ENCODE measurements around the gene THRB. TPM values are rescaled to one million over a fixed set of nuclear protein-coding genes. Genes with fewer than 3 reads are reported as not detected.

THRB gene
- total and polyA plus RNA-seq, 9 of the 15 experiments (the other 6 are each of a cell fraction or from before 2014, with no cell fraction given): 1.7 to 14.9 (median 6.9) TPM

DNA sequence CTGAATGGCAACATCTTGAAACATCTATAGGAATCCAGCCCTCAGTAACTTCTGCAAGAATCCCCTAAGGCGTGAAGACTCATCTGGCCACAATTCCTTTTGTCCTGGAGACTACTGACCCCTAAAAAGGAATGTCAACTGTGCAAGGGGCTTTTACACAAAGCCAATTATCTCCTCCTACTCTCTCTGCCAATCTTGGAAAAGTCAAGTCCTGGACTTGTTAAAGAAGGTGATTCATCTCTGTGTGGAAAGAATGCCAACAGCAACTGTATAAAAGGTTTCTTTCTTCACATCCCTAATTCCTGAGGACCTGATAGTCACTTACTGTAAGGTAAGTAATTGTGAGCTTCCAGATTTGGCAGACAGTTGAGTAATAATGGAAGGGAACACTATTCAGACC, 22.3 kb downstream of the THRB start:
- Histone ChIP-seq H3K79me2 (ENCODE audit: control insufficient read depth, insufficient read depth, low read length) (peaks cover 7% of the 10 kb centered on the region; the same call in 1 of the 3 replicates), H4K20me1 (replicated peaks; ENCODE audit: control insufficient read depth, insufficient read depth, low read length) (no peaks in the 10 kb centered on the region), H3K4me1 (replicated peaks in 1 of 2; ENCODE audit: control insufficient read depth in 2 of 2, insufficient read depth in 2 of 2, low read length in 2 of 2) (no peaks in the 10 kb centered on the region; a peak in 1 of 5 replicates), H3K9me3 (replicated peaks; ENCODE audit: control insufficient read depth, insufficient read depth, low read depth, low read length) (no peaks in the 10 kb centered on the region), H3K9ac (ENCODE audit: insufficient read depth in 1 of 2, low read depth in 2 of 2, low read length in 2 of 2) (no peak overlapping the region), H3K27ac (ENCODE audit: extremely low read depth, low read depth, low read length) (no peak overlapping the region), H3K4me3 (no peak overlapping the region), H3K27me3 (ENCODE audit: control insufficient read depth in 2 of 2, insufficient read depth in 2 of 2, low read length in 2 of 2) (no peaks in the 10 kb centered on the region), H3K9me1 (ENCODE audit: control insufficient read depth, insufficient read depth, low read length) (no peaks in the 10 kb centered on the region), H2AFZ (ENCODE audit: low read depth, low read length) (no peak overlapping the region), H3K4me2 (ENCODE audit: insufficient read depth, low read length) (no peak overlapping the region), H3K36me3 (ENCODE audit: control insufficient read depth, insufficient read depth, low read length) (no peaks in the 10 kb centered on the region)
- no TSS peak for BruUV-seq (replicated peaks)
- ATAC-seq (no peak), FAIRE-seq (no peak), DNase-seq (ENCODE audit: extremely low read depth in 1 of 4, low spot score in 3 of 4) (no peak)
- ChIA-PET CTCF (ENCODE audit: low intra/inter-chr PET ratio) (no interaction called here), POLR2A (no interaction called here)
- intact Hi-C loops (cut with micrococcal nuclease): no loop called here
- in situ Hi-C loops (cut with MboI): no loop called here
- 68% methylated on average over 1 of the region's 1 CpG for WGBS (ENCODE audit: insufficient coverage, low coverage, missing lambda C conversion rate)
- TF ChIP-seq ESRRA (IDR thresholded peaks at IDR 0.05; ENCODE audit: borderline replicate concordance, low read depth) (no peak), ZNF143 (CRISPR knock-in tag; IDR thresholded peaks at IDR 0.05) (no peak), CBX3 (IDR thresholded peaks at IDR 0.05; ENCODE audit: borderline replicate concordance in 1 of 2, low read length in 2 of 2) (no peak), PRMT5 (CRISPR knock-in tag; IDR thresholded peaks at IDR 0.05) (no peak), NFIC (IDR thresholded peaks at IDR 0.05) (no peak)

DNA sequence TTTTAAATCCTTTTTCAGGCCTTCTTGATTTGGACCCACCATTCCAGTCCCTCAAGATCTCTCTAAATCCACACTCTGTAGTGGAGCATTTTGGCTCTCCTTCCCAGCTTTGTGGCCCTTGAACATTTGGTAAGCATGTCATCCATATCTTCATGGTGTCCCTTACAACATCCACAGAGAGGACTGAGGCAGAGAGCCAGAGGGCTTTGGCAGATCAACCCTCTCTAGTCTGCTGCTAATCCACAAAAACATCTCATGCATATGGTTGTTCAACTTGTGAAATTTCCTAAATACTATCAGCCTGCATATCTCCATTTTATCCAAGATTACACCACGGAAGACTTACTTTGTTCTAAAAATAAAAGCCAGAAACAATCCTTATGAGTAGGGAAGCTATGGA, 23.2 kb downstream of the THRB start:
- Histone ChIP-seq H2AFZ (ENCODE audit: low read depth, low read length) (no peak overlapping the region), H3K27ac (ENCODE audit: extremely low read depth, low read depth, low read length) (no peak overlapping the region), H3K9me3 (replicated peaks; ENCODE audit: control insufficient read depth, insufficient read depth, low read depth, low read length) (no peaks in the 10 kb centered on the region), H3K36me3 (ENCODE audit: control insufficient read depth, insufficient read depth, low read length) (no peaks in the 10 kb centered on the region), H4K20me1 (replicated peaks; ENCODE audit: control insufficient read depth, insufficient read depth, low read length) (no peaks in the 10 kb centered on the region), H3K4me1 (replicated peaks in 1 of 2; ENCODE audit: control insufficient read depth in 2 of 2, insufficient read depth in 2 of 2, low read length in 2 of 2) (no peaks in the 10 kb centered on the region; a peak in 1 of 5 replicates), H3K27me3 (ENCODE audit: control insufficient read depth in 2 of 2, insufficient read depth in 2 of 2, low read length in 2 of 2) (no peaks in the 10 kb centered on the region), H3K9me1 (ENCODE audit: control insufficient read depth, insufficient read depth, low read length) (no peaks in the 10 kb centered on the region), H3K79me2 (ENCODE audit: control insufficient read depth, insufficient read depth, low read length) (peaks cover 7% of the 10 kb centered on the region; the same call in 1 of the 3 replicates), H3K4me3 (no peak overlapping the region), H3K9ac (ENCODE audit: insufficient read depth in 1 of 2, low read depth in 2 of 2, low read length in 2 of 2) (no peak overlapping the region), H3K4me2 (ENCODE audit: insufficient read depth, low read length) (no peak overlapping the region)
- no peak for TF ChIP-seq NCOA1 (IDR thresholded peaks at IDR 0.05; ENCODE audit: low read depth)
- TF ChIP-seq GTF2F1 (IDR thresholded peaks at IDR 0.05; ENCODE audit: low read depth, low read length): no peak
- TF ChIP-seq, protein P1, sequence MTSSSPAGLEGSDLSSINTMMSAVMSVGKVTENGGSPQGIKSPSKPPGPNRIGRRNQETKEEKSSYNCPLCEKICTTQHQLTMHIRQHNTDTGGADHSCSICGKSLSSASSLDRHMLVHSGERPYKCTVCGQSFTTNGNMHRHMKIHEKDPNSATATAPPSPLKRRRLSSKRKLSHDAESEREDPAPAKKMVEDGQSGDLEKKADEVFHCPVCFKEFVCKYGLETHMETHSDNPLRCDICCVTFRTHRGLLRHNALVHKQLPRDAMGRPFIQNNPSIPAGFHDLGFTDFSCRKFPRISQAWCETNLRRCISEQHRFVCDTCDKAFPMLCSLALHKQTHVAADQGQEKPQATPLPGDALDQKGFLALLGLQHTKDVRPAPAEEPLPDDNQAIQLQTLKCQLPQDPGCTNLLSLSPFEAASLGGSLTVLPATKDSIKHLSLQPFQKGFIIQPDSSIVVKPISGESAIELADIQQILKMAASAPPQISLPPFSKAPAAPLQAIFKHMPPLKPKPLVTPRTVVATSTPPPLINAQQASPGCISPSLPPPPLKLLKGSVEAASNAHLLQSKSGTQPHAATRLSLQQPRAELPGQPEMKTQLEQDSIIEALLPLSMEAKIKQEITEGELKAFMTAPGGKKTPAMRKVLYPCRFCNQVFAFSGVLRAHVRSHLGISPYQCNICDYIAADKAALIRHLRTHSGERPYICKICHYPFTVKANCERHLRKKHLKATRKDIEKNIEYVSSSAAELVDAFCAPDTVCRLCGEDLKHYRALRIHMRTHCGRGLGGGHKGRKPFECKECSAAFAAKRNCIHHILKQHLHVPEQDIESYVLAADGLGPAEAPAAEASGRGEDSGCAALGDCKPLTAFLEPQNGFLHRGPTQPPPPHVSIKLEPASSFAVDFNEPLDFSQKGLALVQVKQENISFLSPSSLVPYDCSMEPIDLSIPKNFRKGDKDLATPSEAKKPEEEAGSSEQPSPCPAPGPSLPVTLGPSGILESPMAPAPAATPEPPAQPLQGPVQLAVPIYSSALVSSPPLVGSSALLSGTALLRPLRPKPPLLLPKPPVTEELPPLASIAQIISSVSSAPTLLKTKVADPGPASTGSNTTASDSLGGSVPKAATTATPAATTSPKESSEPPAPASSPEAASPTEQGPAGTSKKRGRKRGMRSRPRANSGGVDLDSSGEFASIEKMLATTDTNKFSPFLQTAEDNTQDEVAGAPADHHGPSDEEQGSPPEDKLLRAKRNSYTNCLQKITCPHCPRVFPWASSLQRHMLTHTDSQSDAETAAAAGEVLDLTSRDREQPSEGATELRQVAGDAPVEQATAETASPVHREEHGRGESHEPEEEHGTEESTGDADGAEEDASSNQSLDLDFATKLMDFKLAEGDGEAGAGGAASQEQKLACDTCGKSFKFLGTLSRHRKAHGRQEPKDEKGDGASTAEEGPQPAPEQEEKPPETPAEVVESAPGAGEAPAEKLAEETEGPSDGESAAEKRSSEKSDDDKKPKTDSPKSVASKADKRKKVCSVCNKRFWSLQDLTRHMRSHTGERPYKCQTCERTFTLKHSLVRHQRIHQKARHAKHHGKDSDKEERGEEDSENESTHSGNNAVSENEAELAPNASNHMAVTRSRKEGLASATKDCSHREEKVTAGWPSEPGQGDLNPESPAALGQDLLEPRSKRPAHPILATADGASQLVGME (CRISPR knock-in tag; IDR thresholded peaks at IDR 0.05): no peak
- CTCF ChIA-PET (ENCODE audit: low intra/inter-chr PET ratio): no interaction called here
- in situ Hi-C loops (cut with MboI): no loop called here
- DNase-seq (ENCODE audit: extremely low read depth in 1 of 4, low spot score in 3 of 4) (no peak), ATAC-seq (no peak), FAIRE-seq (no peak)
- WGBS (ENCODE audit: insufficient coverage, low coverage, missing lambda C conversion rate): 36% methylated on average over 1 of the region's 1 CpG
- no TSS peak for BruUV-seq (replicated peaks)
- POLR2A ChIA-PET: no interaction called here
- intact Hi-C loops (cut with micrococcal nuclease): no loop called here

Data from K562 (cell line).